ENCODE measurements around the gene ELANE.

Gene ELANE

DNA sequence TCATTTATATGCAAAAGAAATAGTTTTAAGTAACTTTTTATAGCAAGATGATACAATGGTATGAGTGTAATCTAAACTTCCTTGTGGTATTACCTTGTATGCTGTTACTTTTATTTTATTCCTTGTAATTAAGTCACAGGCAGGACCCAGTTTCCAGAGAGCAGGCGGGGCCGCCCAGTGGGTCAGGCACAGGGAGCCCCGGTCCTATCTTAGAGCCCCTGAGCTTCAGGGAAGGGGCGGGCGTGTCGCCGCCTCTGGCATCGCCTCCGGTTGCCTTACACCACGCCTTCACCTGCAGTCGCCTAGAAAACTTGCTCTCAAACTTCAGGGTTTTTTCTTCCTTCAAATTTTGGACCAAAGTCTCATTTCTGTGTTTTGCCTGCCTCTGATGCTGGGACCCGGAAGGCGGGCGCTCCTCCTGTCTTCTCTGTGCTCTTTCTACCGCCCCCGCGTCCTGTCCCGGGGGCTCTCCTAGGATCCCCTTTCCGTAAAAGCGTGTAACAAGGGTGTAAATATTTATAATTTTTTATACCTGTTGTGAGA, 40.5 kb upstream of the ELANE start:
- peak; percentile 34 for DNase-seq (ENCODE audit: low spot score)
- TF ChIP-seq, protein P1, sequence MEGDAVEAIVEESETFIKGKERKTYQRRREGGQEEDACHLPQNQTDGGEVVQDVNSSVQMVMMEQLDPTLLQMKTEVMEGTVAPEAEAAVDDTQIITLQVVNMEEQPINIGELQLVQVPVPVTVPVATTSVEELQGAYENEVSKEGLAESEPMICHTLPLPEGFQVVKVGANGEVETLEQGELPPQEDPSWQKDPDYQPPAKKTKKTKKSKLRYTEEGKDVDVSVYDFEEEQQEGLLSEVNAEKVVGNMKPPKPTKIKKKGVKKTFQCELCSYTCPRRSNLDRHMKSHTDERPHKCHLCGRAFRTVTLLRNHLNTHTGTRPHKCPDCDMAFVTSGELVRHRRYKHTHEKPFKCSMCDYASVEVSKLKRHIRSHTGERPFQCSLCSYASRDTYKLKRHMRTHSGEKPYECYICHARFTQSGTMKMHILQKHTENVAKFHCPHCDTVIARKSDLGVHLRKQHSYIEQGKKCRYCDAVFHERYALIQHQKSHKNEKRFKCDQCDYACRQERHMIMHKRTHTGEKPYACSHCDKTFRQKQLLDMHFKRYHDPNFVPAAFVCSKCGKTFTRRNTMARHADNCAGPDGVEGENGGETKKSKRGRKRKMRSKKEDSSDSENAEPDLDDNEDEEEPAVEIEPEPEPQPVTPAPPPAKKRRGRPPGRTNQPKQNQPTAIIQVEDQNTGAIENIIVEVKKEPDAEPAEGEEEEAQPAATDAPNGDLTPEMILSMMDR (IDR thresholded peaks at IDR 0.05; ENCODE audit: extremely low read depth, missing control alignments): no peak

DNA sequence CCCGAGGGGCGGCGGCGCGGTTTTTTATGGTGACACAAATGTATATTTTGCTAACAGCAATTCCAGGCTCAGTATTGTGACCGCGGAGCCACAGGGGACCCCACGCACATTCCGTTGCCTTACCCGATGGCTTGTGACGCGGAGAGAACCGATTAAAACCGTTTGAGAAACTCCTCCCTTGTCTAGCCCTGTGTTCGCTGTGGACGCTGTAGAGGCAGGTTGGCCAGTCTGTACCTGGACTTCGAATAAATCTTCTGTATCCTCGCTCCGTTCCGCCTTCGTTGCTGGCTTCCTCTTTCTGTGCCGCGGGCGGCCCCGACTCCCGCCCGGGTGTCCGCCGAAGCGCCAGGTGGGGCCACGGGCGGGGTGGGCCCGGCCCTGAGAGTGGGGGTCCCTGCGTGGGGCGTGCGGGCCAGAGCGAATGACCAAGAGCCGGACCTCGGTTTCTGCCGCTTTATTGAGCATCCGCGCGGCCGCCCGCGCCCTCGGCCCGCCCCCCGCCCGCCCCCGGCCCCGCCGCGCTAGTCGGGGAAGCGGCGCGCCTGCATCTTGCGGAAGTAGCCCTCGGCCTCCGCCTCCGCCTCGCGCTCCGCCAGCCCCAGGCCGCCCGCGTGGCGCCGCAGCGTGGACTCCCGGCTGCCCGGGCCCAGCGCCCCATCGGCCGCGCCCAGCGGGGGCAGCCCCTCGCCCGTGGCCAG, 39.9 kb upstream of the ELANE start:
- TF ChIP-seq, protein P1 (IDR thresholded peaks at IDR 0.05; ENCODE audit: extremely low read depth, missing control alignments): no peak
- DNase-seq (ENCODE audit: low spot score): peak; percentile 54

DNA sequence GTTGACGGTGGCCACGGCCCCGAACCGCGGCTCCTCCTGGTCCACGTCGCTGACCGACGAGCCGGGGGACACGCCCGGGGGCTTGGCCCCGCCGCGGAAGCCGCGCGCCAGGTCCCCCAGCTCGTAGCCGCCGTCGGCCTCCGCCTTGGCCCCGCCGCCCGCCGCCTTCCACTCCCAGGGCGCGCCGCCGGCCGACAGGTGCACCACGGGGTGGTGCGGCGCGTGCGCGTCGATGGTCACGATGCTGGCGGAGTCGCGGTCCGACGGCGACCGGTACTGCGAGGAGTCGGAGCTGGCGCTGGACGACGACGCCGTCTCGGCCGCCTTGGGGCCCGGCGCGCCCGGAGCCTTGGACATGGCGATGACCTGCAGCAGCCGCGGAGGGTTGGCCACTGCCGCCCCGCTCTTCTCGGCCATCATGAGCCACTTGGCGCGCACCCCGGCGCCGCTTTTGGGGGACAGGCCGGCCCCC, 39.3 kb upstream of the ELANE start:
- TF ChIP-seq, protein P1 (IDR thresholded peaks at IDR 0.05; ENCODE audit: extremely low read depth, missing control alignments): no peak
- DNase-seq (ENCODE audit: low spot score): no peak

DNA sequence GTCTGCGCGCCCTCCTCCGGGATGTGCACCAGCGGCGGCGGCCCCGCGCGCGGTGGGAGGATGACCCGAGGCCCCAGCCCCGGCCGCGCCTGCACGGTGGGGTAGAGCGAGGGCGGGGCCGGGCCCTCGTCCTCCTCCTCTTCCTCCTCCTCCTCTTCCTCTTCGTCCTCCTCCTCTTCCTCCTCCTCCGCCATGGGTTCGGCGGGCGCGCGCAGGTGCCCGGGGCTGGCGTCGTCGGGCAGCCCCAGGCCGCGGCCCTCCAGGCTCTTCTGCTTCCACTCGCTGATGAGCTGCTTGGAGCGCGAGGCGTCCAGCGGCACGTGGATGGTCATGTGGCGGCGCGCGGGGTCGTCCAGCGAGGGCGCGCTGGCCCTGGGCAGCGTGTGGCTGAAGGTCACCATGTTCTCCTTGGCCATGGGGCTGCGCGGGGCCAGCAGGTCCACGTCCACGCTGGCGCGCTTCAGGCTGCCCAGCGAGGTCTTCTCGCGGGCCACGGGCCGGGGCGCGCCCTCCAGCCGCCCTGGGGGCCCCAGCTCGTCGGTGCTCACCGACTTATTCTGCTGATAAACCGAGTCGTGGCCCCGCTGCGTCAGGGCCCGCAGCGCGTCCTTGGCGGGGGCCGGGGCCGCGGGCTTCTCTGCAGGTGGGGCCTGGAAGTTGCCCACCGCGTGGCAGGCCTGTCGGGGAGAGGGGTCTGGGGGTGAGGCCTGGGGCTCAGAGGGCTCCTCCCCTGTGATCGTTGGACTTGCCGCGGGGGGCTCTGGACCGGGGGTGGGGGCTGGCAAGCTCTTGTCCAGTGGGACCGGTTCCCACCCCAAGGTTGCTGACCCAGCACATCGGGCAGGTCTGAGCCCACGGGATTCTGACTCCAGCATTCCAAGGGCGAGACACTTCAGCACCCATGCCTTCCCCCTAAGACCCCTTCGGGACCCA, 38.6 kb upstream of the ELANE start:
- TF ChIP-seq, protein P1 (IDR thresholded peaks at IDR 0.05; ENCODE audit: extremely low read depth, missing control alignments): no peak
- peak; percentile 46 for DNase-seq (ENCODE audit: low spot score)

DNA sequence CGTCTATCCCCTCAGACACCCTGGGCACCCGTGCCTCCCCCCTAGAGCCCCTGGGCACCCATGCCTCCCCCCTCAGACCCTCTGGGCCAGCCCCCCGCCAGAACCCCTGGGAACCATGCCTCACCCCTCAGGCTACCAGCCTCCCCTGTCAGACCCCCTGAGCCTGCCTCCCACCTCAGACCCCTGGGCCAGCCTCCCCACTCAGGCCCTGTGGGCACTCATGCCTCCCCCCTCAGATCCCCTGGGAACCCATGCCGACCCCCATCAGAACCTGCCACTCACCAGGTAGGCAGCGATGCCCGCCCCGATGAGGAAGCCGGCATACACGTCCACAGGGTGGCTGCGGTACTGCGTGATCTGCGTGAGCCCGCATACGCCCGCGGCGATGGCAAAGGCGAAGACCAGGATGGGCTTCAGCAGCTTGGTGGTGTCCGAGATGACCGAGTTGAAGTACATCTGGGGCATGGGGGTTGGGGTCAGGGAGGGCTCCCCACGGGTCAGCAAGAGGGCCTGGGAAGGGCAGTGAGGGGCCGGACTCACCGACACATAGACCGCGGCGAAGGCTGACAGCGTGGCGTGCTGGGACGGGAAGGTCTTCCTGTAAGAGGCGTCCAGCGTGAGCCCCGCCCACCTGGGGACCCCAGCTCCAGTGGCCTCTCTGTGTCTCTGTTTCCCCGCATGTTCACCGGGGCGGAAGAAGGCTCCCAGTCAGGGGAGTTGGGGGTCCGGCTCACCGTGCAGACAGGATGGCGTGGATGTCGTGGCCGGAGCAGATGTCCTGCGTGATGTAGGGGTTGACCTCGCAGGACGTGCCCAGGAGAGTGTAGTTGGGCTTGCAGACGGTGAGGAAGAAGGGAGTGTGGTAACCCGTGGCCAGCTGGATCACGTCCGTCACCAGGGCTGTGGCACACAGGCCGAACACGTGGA, 37.7 kb upstream of the ELANE start:
- DNase-seq (ENCODE audit: low spot score): peak; percentile 63
- TF ChIP-seq, protein P1 (IDR thresholded peaks at IDR 0.05; ENCODE audit: extremely low read depth, missing control alignments): no peak

DNA sequence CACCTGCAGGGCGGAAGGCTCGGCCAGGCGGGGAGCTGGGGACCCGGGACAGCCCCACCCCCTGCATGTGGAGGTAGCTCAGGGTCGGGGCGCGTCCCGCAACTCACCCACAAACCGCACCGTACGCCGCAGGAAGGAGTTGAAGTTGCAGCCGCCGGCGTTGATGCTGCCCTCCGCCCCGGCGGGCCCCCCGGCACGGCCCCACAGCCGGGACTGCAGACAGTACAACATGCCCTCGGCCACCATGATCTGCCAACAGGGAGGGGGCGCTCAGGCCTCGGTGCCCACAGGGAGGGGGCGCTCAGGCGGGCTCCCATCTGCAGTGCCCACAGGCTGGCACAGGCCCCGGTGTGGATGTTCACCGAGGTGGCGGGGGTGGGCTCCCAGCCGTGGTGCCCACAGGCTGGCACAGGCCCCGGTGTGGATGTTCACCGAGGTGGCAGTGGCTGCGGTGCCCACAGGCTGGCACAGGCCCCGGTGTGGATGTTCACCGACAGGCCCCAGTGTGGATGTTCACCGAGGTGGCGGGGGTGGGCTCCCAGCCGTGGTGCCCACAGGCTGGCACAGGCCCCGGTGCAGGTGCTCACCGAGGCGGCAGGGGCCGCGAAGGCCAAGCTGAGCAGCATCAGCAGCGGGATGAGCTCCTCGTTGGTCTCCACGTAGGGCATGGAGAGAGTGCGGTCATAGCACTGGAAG, 36.9 kb upstream of the ELANE start:
- peak; percentile 53 for DNase-seq (ENCODE audit: low spot score)
- TF ChIP-seq, protein P1 (IDR thresholded peaks at IDR 0.05; ENCODE audit: extremely low read depth, missing control alignments): no peak

Measured in GM20000 (cell line).